Mesenteric fat pad (tissue), 1 donor: ENCODE measurements around the gene SLIT3. TPM values are rescaled to one million over a fixed set of nuclear protein-coding genes. Genes with fewer than 3 reads are reported as not detected.

Experiments used
- DNase-seq: peaks from one replicate; pipeline ENCODE4 v3.0.0-alpha.2; 2020; ENCODE audit warnings: low spot score
- total RNA-seq: library from RNA; stranded (reverse); fragmentation: NEBNext Ultra II Directional; extraction: Animal tissue kit (Norgen Biotek cat#: 25700); gene quantifications from one replicate; pipeline ENCODE4 v1.2.1, GENCODE V29; 2021
- donor health status: DM: yes; HTN: yes; CAD: no.

SLIT3 gene
- total RNA-seq, 1 donor from 2014 or later: 83.6 TPM

GRCh38 chr5:169299663-169300467 is 1.1 kb downstream of the SLIT3 start:
- no peak for DNase-seq

GRCh38 chr5:169299191-169299662 is 1.7 kb downstream of the SLIT3 start:
- DNase-seq: no peak

- DNase-seq: no peak
Observed at GRCh38 chr5:169298193-169298592, 2.7 kb downstream of the SLIT3 start.

GRCh38 chr5:169296419-169297143 is 4.4 kb downstream of the SLIT3 start:
- no peak for DNase-seq

- DNase-seq: no peak
Observed at GRCh38 chr5:169295306-169295705, 5.6 kb downstream of the SLIT3 start.

GRCh38 chr5:169294621-169295020 is 6.3 kb downstream of the SLIT3 start:
- no peak for DNase-seq

GRCh38 chr5:169291877-169292276 is 9.1 kb downstream of the SLIT3 start:
- no peak for DNase-seq

GRCh38 chr5:169290895-169291294 is 10.0 kb downstream of the SLIT3 start:
- no peak for DNase-seq

- no peak for DNase-seq
Observed at GRCh38 chr5:169289520-169289919, 11.4 kb downstream of the SLIT3 start.

GRCh38 chr5:169288066-169288930 is 12.6 kb downstream of the SLIT3 start:
- DNase-seq: no peak

- DNase-seq: no peak
Observed at GRCh38 chr5:169287529-169287928, 13.4 kb downstream of the SLIT3 start.

- DNase-seq: no peak
Observed at GRCh38 chr5:169286572-169287300, 14.2 kb downstream of the SLIT3 start.

- DNase-seq: no peak
Observed at GRCh38 chr5:169283887-169284286, 17.1 kb downstream of the SLIT3 start.

GRCh38 chr5:169281625-169282024 is 19.3 kb downstream of the SLIT3 start:
- DNase-seq: no peak

- DNase-seq: no peak
Observed at GRCh38 chr5:169280696-169281095, 20.2 kb downstream of the SLIT3 start.

GRCh38 chr5:169280286-169280685 is 20.7 kb downstream of the SLIT3 start:
- no peak for DNase-seq

GRCh38 chr5:169279125-169279524 is 21.8 kb downstream of the SLIT3 start:
- no peak for DNase-seq

GRCh38 chr5:169273881-169274280 is 27.1 kb downstream of the SLIT3 start:
- no peak for DNase-seq

- DNase-seq: no peak
Observed at GRCh38 chr5:169273451-169273850, 27.5 kb downstream of the SLIT3 start.

GRCh38 chr5:169272731-169273427 is 28.1 kb downstream of the SLIT3 start:
- DNase-seq: no peak
